ENCODE data around the gene DUOX2. TPM values are rescaled to one million over a fixed set of nuclear protein-coding genes. Genes with fewer than 3 reads are reported as not detected.
A peak's percentile ranks its signal among the peaks of the same experiment; 100 is the strongest.
"Not testable (repeated sequence)": the region's sequence is repeated elsewhere in the genome, so short reads cannot be mapped to it uniquely, and the experiment has no call there.

Gene DUOX2
- total and polyA plus RNA-seq, 8 donors = 0.29 to 2.7 (median 0.38) TPM

GRCh38 chr15:45048794-45049631 is 65.0 kb downstream of the DUOX2 start:
- DNase-seq (peak in 1 of 4 donors; percentile 38), ATAC-seq (peak; percentile 80)
- Histone ChIP-seq H3K36me3 (peaks cover 0 to 3% of the 10 kb centered on the region in 2 donors), H3K4me3 (no peak overlapping the region), H3K27ac (peak overlapping the region in 1 of 2 donors; percentile 89), H3K27me3 (no peaks in the 10 kb centered on the region), H3K9me3 (peaks cover 0 to 10% of the 10 kb centered on the region in 2 donors), H3K4me1 (peaks cover 0 to 12% of the 10 kb centered on the region in 2 donors)
- intact Hi-C loops (cut with DNase I) = no loop called here
- no peak for TF ChIP-seq CTCF (IDR thresholded peaks at IDR 0.05)

- Histone ChIP-seq H3K9me3 (peaks cover 0 to 10% of the 10 kb centered on the region in 2 donors), H3K27ac (peak overlapping the region in 1 of 2 donors; percentile 89), H3K4me1 (peaks cover 0 to 12% of the 10 kb centered on the region in 2 donors)
- DNase-seq; intact Hi-C loops (cut with DNase I); H3K4me3 ChIP-seq; H3K27me3 ChIP-seq; H3K36me3 ChIP-seq; ATAC-seq: not testable (repeated sequence)
Observed at GRCh38 chr15:45048449-45048793, 65.6 kb downstream of the DUOX2 start.

GRCh38 chr15:45044270-45044669 is 69.7 kb downstream of the DUOX2 start:
- H3K36me3 ChIP-seq; H3K27ac ChIP-seq; ATAC-seq; H3K4me3 ChIP-seq; H3K9me3 ChIP-seq; H3K27me3 ChIP-seq; DNase-seq; intact Hi-C loops (cut with DNase I): not testable (repeated sequence)
- peaks cover 0 to 12% of the 10 kb centered on the region in 2 donors for H3K4me1 ChIP-seq

GRCh38 chr15:45042859-45043258 is 71.1 kb downstream of the DUOX2 start:
- intact Hi-C loops (cut with DNase I); ATAC-seq; H3K27ac ChIP-seq; H3K4me1 ChIP-seq; H3K27me3 ChIP-seq; H3K9me3 ChIP-seq; H3K4me3 ChIP-seq; DNase-seq; H3K36me3 ChIP-seq: not testable (repeated sequence)

Other genes starting within 250 kb of the DUOX2 start
- gene TERB2, start 157.5 kb downstream of the DUOX2 start, total RNA-seq = not detected
- not detected for gene TERB2, start 157.5 kb downstream of the DUOX2 start, polyA plus RNA-seq (ENCODE audit: insufficient read length in 6 of 6)
- 10 to 100 TPM; 13.8 to 16.7 TPM for gene SORD, start 91.0 kb downstream of the DUOX2 start, total RNA-seq
- gene SORD, start 91.0 kb downstream of the DUOX2 start, polyA plus RNA-seq (ENCODE audit: insufficient read length in 6 of 6) = 10 to 100 TPM; 27.3 to 34.9 (median 31.6) TPM
- not detected for gene DUOXA2, start 154 bp upstream of the DUOX2 start, total RNA-seq
- gene DUOXA2, start 154 bp upstream of the DUOX2 start, polyA plus RNA-seq (ENCODE audit: insufficient read length in 6 of 6) = under 1 TPM in 5 of 6 donors, not detected in 1; 0.11 to 0.25 (median 0.18) TPM
- 100 to 1,000 TPM in 1 of 2 donors, 10 to 100 TPM in 1; 96.7 to 135 TPM for gene DUOXA1, start 15.7 kb upstream of the DUOX2 start, total RNA-seq
- 1 to 10 TPM in 4 of 6 donors, under 1 TPM in 2; 0.52 to 1.8 (median 1.0) TPM for gene DUOXA1, start 15.7 kb upstream of the DUOX2 start, polyA plus RNA-seq (ENCODE audit: insufficient read length in 6 of 6)
- 100 to 1,000 TPM; 198 to 265 TPM for gene DUOX1, start 15.8 kb upstream of the DUOX2 start, total RNA-seq
- 10 to 100 TPM in 1 of 6 donors, 1 to 10 TPM in 5; 6.4 to 11.5 (median 7.6) TPM for gene DUOX1, start 15.8 kb upstream of the DUOX2 start, polyA plus RNA-seq (ENCODE audit: insufficient read length in 6 of 6)
- gene SHF, start 73.8 kb upstream of the DUOX2 start, total RNA-seq = 1 to 10 TPM; 5.5 to 7.7 TPM
- gene SHF, start 73.8 kb upstream of the DUOX2 start, polyA plus RNA-seq (ENCODE audit: insufficient read length in 6 of 6) = 10 to 100 TPM; 35.7 to 44.9 (median 39.8) TPM
- not detected for gene SLC28A2, start 138.1 kb upstream of the DUOX2 start, total RNA-seq
- gene SLC28A2, start 138.1 kb upstream of the DUOX2 start, polyA plus RNA-seq (ENCODE audit: insufficient read length in 6 of 6) = under 1 TPM; 0.28 to 0.99 (median 0.41) TPM

All from left lung (tissue), 10 donors.